ENCODE results near the gene SHROOM2.

The SHROOM2 gene

DNA sequence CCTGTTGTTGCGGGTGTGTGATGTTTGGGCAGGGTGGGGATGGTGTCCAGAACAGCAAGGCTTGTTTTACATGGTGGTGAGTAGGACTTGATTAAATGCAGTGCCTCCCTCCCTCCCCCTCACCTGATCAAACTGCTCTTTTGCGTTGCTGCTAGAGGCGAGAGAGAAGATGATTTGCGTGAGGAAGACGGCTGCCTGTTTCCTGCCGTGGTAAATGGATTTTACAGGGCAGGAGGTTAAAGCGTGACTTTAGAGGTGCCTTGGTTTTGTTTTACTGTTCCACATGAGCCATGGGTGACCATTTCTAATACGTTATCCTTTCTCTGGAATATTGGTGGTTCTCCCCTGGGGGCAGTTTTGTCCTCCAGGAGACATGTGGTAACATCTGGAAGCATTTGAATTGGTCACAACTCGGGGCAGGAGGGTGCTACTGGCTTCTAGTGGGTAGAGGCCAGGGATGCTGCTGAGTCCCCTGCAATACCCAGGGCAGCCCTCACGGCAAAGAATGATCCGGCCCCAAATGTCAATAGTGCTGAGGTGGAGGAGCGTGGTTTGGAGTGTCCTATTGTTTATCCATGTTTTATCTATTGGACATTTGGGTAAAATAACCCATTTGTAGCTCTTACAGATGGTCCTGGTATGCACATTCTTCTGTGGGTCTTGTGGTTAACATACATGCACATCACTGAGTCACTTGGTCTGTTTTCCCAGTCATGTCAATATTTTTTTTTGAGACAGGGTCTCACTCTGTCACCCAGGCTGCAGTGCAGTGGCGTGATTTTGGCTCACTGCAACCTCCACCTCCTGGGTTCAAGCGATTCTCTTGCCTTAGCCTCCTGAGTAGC, 73.7 kb downstream of the SHROOM2 start:
- DNase-seq (ENCODE audit: low read depth) = no peak
- TF ChIP-seq, protein P1, sequence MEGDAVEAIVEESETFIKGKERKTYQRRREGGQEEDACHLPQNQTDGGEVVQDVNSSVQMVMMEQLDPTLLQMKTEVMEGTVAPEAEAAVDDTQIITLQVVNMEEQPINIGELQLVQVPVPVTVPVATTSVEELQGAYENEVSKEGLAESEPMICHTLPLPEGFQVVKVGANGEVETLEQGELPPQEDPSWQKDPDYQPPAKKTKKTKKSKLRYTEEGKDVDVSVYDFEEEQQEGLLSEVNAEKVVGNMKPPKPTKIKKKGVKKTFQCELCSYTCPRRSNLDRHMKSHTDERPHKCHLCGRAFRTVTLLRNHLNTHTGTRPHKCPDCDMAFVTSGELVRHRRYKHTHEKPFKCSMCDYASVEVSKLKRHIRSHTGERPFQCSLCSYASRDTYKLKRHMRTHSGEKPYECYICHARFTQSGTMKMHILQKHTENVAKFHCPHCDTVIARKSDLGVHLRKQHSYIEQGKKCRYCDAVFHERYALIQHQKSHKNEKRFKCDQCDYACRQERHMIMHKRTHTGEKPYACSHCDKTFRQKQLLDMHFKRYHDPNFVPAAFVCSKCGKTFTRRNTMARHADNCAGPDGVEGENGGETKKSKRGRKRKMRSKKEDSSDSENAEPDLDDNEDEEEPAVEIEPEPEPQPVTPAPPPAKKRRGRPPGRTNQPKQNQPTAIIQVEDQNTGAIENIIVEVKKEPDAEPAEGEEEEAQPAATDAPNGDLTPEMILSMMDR (IDR thresholded peaks at IDR 0.05; ENCODE audit: control insufficient read depth, extremely low read depth, insufficient read depth) = no peak
- H3K4me3 ChIP-seq (ENCODE audit: low read depth, low read length) = no peak overlapping the region

DNA sequence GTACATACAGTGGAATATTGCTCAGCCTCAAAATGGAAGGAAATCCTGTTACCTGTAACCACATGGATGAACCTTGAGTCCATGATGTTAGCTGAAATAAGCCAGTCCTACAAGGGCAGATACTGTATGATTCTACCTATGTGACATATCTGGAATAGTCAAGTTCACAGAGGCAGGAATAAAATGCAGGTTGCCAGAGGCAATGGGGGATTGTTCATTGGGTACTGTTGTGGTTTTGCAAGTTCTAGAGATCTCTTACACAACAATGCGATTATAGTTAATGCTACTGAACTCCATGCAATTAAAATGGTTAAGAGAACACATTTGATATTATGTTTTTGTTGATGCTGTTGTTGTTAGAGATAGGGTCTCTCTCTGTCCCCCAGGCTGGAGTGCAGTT, 74.6 kb downstream of the SHROOM2 start:
- no peak overlapping the region for H3K4me3 ChIP-seq (ENCODE audit: low read depth, low read length)
- TF ChIP-seq, protein P1 (IDR thresholded peaks at IDR 0.05; ENCODE audit: control insufficient read depth, extremely low read depth, insufficient read depth) = no peak
- DNase-seq (ENCODE audit: low read depth) = no peak

DNA sequence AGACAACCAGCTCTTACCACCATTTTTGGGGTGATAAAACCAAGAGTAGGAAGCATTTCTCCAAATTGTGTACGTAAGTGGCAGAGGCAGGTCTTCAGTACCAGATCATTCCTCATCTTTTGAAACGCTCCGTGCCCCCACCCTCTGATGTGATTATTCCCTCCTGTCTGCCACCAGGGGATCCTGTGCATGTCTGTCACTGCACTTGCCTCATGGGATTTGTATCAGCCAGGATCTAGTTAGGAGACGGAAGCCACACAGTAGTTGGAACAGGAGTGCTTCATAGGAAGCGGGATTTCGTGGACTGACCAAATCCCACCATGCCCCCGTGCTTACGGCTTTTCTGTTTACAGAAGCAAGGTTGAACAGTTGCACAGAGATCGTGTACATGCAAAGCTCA, 75.5 kb downstream of the SHROOM2 start:
- no peak overlapping the region for H3K4me3 ChIP-seq (ENCODE audit: low read depth, low read length)
- TF ChIP-seq, protein P1 (IDR thresholded peaks at IDR 0.05; ENCODE audit: control insufficient read depth, extremely low read depth, insufficient read depth) = no peak
- no peak for DNase-seq (ENCODE audit: low read depth)

DNA sequence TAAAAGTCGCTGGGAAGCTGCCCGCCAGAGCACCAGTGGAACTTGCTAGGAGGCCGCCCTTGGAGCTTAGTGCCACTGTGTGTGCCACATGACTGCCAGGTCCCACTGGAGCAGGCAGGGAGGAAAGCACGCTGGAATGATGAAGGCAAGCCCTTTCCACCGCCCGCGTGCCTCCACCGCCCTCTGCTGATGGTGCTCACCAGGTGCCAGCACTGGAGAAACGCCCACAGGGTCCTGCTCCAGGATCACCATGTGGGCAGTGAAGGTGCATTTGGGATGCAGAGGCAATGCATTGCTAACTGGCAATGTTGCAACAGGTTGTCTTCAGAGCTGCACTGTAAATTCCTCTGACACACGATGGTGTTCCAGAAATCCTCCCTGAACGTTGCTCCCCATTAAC, 76.3 kb downstream of the SHROOM2 start:
- H3K4me3 ChIP-seq (ENCODE audit: low read depth, low read length) = no peak overlapping the region
- TF ChIP-seq, protein P1 (IDR thresholded peaks at IDR 0.05; ENCODE audit: control insufficient read depth, extremely low read depth, insufficient read depth) = no peak
- DNase-seq (ENCODE audit: low read depth) = no peak

DNA sequence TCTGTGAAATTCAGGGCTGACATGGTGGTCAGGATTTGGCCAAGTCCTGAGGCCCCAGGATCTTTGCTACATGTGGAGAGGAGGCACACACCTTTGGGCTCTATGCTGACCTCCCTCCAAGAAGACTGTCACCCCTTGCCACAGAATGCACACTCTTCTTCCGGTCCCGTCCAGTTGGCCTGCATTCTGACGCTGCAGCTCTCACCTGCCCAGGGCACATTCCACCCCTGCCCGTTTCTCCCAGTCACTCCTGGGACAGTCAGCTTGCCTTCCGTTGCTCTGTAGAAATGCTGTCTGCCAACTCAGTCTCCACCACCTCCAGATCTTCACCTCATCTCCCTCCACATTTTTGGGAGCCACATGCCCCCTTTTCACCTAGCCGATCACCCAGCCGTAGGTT, 76.7 kb downstream of the SHROOM2 start:
- H3K4me3 ChIP-seq (ENCODE audit: low read depth, low read length) = no peak overlapping the region
- DNase-seq (ENCODE audit: low read depth) = no peak
- TF ChIP-seq, protein P1 (IDR thresholded peaks at IDR 0.05; ENCODE audit: control insufficient read depth, extremely low read depth, insufficient read depth) = no peak

DNA sequence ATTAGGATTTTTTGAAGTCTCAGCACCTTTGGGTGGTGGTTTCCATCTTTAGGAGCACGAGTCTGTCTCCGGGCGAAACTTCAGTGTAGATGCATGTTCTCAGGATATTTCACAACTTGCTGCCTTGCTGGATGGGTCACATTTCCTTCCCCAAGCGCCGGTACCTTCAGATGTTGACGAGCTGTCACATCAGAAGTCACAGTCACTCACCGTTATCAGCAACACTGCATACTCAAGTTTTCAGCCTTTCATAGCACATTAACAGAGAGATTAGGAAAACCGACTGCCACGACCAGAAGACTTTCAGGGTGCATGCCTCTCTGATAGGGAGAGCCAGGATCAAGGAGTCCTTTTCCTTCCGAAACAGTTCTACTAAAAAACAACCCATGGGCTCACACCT, 77.8 kb downstream of the SHROOM2 start:
- TF ChIP-seq, protein P1 (IDR thresholded peaks at IDR 0.05; ENCODE audit: control insufficient read depth, extremely low read depth, insufficient read depth) = no peak
- no peak for DNase-seq (ENCODE audit: low read depth)
- H3K4me3 ChIP-seq (ENCODE audit: low read depth, low read length) = no peak overlapping the region

Measured in LNCaP clone FGC (cell line).